ENCODE measurements around the gene TNNC1.

GRCh38 chr3:52406231-52406661 is 47.6 kb downstream of the TNNC1 start:
- TF ChIP-seq POLR2A (IDR thresholded peaks at IDR 0.05): no peak
- TF ChIP-seq CTCF (IDR thresholded peaks at IDR 0.05): no peak

All from breast epithelium (tissue), 3 donors.